RWPE1 (cell line): ENCODE data around the gene MYO9A.
"Not testable (repeated sequence)": the region's sequence is repeated elsewhere in the genome, so short reads cannot be mapped to it uniquely, and the experiment has no call there.

Experiments used
- CTCF ChIA-PET: fragments of 350-600 bp; sonication (Branson Sonifier 250); formaldehyde crosslinking; extraction: SDS; loops from one replicate; lab custom pipeline; 2021; lab: Yijun Ruan, JAX
- POLR2A ChIA-PET: fragments of 400-600 bp; formaldehyde crosslinking; extraction: SDS; loops from one replicate; lab custom pipeline; 2020; ENCODE audit warnings: antibody characterized with exemption; ENCODE audit not compliant: low non-redundant PET; lab: Yijun Ruan, JAX
- DNase-seq: peaks from one replicate; pipeline ENCODE4 v3.0.0; 2012; ENCODE audit warnings: low spot score
- H3K27ac ChIP-seq: fragments of 450-650 bp; 2 replicates; pipeline ENCODE4 v1.5.1; 2017
- TF ChIP-seq, protein P1 (sequence below): fragments of 450-650 bp; conservative IDR thresholded peaks from 2 replicates; pipeline ENCODE4 v1.5.1; 2017; ENCODE audit warnings: low read depth, mild to moderate bottlenecking

The MYO9A gene

GRCh38 chr15:72113347-72114031, 4.5 kb downstream of the MYO9A start:
- CTCF ChIA-PET = interaction anchor here (0.6 kb wide), 1 partner anchor 123 kb away, joined by 3 read pairs; no protein-coding TSS in a partner anchor

DNA sequence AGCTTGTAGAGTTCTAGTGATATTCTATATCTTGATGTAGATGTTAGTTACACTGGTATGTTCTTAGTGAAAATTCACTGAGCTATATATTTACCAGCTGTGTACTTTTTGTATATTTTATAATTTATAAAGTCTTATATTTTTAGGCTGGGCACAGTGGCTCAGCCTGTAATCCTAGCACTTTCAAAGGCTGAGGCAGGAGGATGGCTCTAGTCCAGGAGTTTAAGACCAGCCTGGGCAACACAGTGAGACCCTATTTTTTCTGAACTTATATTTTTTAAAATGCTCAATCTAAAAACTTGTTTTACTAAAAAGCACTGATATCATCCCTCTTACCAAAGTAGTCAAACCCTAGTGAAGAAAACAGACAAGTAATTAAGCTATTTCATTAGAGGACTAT, 5.1 kb downstream of the MYO9A start:
- no peak overlapping the region for H3K27ac ChIP-seq
- ChIA-PET POLR2A (no interaction called here), CTCF (interaction anchor here (0.5 to 0.6 kb wide), 2 partner anchors 123 to 895 kb away, joined by 3 to 4 read pairs; no protein-coding TSS in a partner anchor)
- DNase-seq = no peak
- TF ChIP-seq, protein P1, sequence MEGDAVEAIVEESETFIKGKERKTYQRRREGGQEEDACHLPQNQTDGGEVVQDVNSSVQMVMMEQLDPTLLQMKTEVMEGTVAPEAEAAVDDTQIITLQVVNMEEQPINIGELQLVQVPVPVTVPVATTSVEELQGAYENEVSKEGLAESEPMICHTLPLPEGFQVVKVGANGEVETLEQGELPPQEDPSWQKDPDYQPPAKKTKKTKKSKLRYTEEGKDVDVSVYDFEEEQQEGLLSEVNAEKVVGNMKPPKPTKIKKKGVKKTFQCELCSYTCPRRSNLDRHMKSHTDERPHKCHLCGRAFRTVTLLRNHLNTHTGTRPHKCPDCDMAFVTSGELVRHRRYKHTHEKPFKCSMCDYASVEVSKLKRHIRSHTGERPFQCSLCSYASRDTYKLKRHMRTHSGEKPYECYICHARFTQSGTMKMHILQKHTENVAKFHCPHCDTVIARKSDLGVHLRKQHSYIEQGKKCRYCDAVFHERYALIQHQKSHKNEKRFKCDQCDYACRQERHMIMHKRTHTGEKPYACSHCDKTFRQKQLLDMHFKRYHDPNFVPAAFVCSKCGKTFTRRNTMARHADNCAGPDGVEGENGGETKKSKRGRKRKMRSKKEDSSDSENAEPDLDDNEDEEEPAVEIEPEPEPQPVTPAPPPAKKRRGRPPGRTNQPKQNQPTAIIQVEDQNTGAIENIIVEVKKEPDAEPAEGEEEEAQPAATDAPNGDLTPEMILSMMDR = no peak

More at GRCh38 chr15:72113347-72114031, 4.5 kb downstream of the MYO9A start:
- H3K27ac ChIP-seq = no peak overlapping the region
- POLR2A ChIA-PET = no interaction called here
- no peak for DNase-seq
- TF ChIP-seq, protein P1 = no peak

GRCh38 chr15:72112116-72112515, 5.8 kb downstream of the MYO9A start:
- H3K27ac ChIP-seq = no peak overlapping the region
- POLR2A ChIA-PET = no interaction called here
- DNase-seq = no peak
- CTCF ChIA-PET = interaction anchor here (0.7 kb wide), 1 partner anchor 1000 kb away, joined by 4 read pairs; no protein-coding TSS in a partner anchor
- TF ChIP-seq, protein P1 = no peak

DNA sequence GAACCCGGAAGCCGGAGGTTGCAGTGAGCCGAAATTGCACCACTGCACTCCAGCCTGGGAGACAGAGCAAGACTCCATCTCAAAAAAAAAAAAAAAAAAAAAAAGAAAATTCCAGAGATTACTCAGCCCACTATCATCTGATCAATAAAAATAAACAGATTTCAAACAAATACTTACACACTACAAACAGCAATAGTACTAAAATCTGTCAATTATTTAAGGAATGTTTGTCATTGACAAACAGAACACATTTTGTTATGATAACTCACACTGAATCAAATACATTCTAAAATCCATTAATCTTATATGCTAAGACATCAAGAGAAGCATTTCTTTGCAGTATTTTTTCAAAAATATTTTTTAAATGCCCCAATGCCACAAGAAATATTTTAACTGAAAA, 7.6 kb downstream of the MYO9A start:
- CTCF ChIA-PET = no interaction called here
- TF ChIP-seq, protein P1 = no peak
- POLR2A ChIA-PET = no interaction called here
- DNase-seq = no peak
- no peak overlapping the region for H3K27ac ChIP-seq

GRCh38 chr15:72106068-72106467, 11.9 kb downstream of the MYO9A start:
- CTCF ChIA-PET = no interaction called here
- TF ChIP-seq, protein P1 = no peak
- DNase-seq = no peak
- H3K27ac ChIP-seq = no peak overlapping the region
- POLR2A ChIA-PET = no interaction called here

DNA sequence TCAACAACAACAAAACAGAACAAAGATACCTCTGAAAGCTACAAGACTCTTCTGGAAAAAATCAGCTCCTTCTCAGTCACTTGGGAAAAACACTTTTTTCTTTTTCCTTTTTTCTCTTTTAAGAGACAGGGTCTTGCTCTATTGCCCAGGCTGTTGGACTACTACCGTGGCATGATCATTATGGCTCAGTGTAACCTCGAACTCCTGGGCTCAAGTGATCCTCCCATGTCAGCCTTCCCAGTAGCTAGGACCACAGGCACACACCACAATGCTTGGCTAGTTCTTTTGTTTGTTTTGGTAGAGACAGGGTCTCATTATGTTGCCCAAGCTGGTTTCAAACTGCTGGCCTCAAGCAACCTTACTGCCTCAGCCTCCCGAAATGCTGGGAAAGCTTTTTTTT, 12.8 kb downstream of the MYO9A start:
- ChIA-PET POLR2A (no interaction called here), CTCF (interaction anchor here (0.8 kb wide), 1 partner anchor 13 kb away, joined by 4 read pairs; the partner anchor contains the start of gene SENP8)
- no peak for DNase-seq

DNA sequence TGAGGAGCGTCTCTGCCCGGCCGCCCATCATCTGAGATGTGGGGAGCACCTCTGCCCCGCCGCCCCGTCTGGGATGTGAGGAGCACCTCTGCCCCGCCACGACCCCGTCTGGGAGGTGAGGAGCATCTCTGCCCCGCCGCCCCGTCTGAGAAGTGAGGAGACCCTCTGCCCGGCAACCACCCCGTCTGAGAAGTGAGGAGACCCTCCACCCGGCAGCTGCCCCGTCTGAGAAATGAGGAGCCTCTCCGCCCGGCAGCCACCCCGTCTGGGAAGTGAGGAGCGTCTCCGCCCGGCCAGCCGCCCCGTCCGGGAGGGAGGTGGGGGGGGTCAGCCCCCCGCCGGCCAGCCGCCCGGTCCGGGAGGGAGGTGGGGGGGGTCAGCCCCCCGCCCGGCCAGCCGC, 17.4 kb downstream of the MYO9A start:
- H3K27ac ChIP-seq, CTCF ChIA-PET, DNase-seq, POLR2A ChIA-PET: not testable (repeated sequence)

More for the DNA sequence above, 12.8 kb downstream of the MYO9A start:
- TF ChIP-seq, protein P1 = no peak
- no peak overlapping the region for H3K27ac ChIP-seq
